Loucy (cell line): Measurements from ENCODE around the gene MTX2.

Experiments
- H2AFZ ChIP-seq: fragments of 200-600 bp; sonication (generic); 2 replicates; pipeline ENCODE4 v1.6.0; 2016; ENCODE audit warnings: antibody characterized with exemption, mild to moderate bottlenecking, low read length, moderate library complexity
- H3F3A ChIP-seq: fragments of 200-600 bp; 2 replicates; pipeline ENCODE4 v1.6.0; 2016; ENCODE audit warnings: antibody characterized with exemption, low read depth, mild to moderate bottlenecking
- H3K27me3 ChIP-seq: fragments of 200-600 bp; sonication (generic); 2 replicates; pipeline ENCODE4 v1.6.1; 2014; ENCODE audit warnings: low read length, mild to moderate bottlenecking; ENCODE audit not compliant: insufficient read depth, poor library complexity, severe bottlenecking
- H3K36me3 ChIP-seq: fragments of 200-600 bp; sonication (generic); 2 replicates; pipeline ENCODE4 v1.6.1; 2016; ENCODE audit warnings: low read length; ENCODE audit not compliant: insufficient read depth
- H3K4me1 ChIP-seq: fragments of 200-600 bp; sonication (generic); 2 replicates; pipeline ENCODE4 v1.5.1; 2014; ENCODE audit warnings: low read length, mild to moderate bottlenecking; ENCODE audit not compliant: insufficient read depth, poor library complexity, severe bottlenecking
- H3K4me2 ChIP-seq: fragments of 200-600 bp; sonication (generic); 2 replicates; pipeline ENCODE4 v1.6.0; 2014; ENCODE audit warnings: antibody characterized with exemption, low read length, low read depth, mild to moderate bottlenecking; ENCODE audit not compliant: poor library complexity, severe bottlenecking
- H3K4me3 ChIP-seq: fragments of 200-600 bp; sonication (generic); 2 replicates; pipeline ENCODE4 v1.5.1; 2014; ENCODE audit warnings: low read length, mild to moderate bottlenecking, mixed read lengths; ENCODE audit not compliant: poor library complexity, severe bottlenecking
- H3K79me2 ChIP-seq: fragments of 200-600 bp; sonication (generic); 2 replicates; pipeline ENCODE4 v1.6.1; 2014; ENCODE audit warnings: low read length; ENCODE audit not compliant: insufficient read depth
- H3K9ac ChIP-seq: fragments of 200-600 bp; sonication (generic); 2 replicates; pipeline ENCODE4 v1.6.0; 2014; ENCODE audit warnings: mild to moderate bottlenecking, low read depth, low read length, moderate library complexity; ENCODE audit not compliant: poor library complexity, severe bottlenecking
- H3K9me2 ChIP-seq: fragments of 200-600 bp; sonication (generic); replicated peaks from 2 replicates; pipeline ENCODE4 v1.6.1; 2016; ENCODE audit warnings: low read depth, low read length, mixed read lengths
- H3K9me3 ChIP-seq: fragments of 200-600 bp; sonication (generic); 2 replicates; pipeline ENCODE4 v1.6.1; 2014; ENCODE audit warnings: mild to moderate bottlenecking, antibody characterized with exemption, low read length, low read depth; ENCODE audit not compliant: insufficient read depth
- H4K20me1 ChIP-seq: fragments of 200-600 bp; sonication (generic); 2 replicates; pipeline ENCODE4 v1.6.0; 2014; ENCODE audit warnings: antibody characterized with exemption, low read length, mild to moderate bottlenecking; ENCODE audit not compliant: insufficient read depth, poor library complexity, severe bottlenecking
- EZH2phosphoT487 ChIP-seq: fragments of 200-600 bp; IDR thresholded peaks from 2 replicates; pipeline ENCODE4 v1.6.1; 2018; ENCODE audit warnings: antibody characterized with exemption, mild to moderate bottlenecking, moderate library complexity, borderline replicate concordance
- TF ChIP-seq, protein P1 (sequence below): fragments of 200-600 bp; sonication (generic); conservative IDR thresholded peaks from 2 replicates; pipeline ENCODE4 v1.5.1; 2014; ENCODE audit warnings: mild to moderate bottlenecking, antibody characterized with exemption, low read length

The MTX2 gene

DNA sequence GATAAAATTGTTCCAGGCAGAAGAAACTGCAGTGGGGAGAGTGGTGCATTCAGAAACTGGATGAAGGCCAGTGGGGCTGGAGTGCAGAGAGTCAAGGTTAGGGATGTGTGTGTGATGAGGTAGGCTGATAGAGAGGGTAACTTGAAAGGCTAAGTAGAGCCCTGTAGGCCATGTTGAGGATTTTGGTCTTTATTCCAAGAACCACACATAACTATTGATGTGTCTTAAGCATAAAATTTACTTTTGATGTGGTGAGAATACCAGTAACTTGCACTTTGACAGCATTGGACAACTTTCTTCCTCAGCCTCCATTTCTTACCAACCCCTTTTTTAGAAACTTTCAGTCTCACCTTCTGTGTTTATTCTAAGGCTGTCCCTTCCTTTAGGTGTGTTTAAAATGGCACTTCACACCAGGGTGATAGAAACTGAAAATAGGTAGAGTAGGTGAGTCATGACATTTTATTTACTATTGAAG lies 22.6 kb downstream of the MTX2 start:
- H3F3A ChIP-seq = no peaks in the 10 kb centered on the region
- peaks cover 14% of the 10 kb centered on the region for H4K20me1 ChIP-seq
- H3K79me2 ChIP-seq = peaks cover 38% of the 10 kb centered on the region; the same call in 1 of the 2 replicates
- no peak for TF ChIP-seq EZH2phosphoT487
- TF ChIP-seq, protein P1, sequence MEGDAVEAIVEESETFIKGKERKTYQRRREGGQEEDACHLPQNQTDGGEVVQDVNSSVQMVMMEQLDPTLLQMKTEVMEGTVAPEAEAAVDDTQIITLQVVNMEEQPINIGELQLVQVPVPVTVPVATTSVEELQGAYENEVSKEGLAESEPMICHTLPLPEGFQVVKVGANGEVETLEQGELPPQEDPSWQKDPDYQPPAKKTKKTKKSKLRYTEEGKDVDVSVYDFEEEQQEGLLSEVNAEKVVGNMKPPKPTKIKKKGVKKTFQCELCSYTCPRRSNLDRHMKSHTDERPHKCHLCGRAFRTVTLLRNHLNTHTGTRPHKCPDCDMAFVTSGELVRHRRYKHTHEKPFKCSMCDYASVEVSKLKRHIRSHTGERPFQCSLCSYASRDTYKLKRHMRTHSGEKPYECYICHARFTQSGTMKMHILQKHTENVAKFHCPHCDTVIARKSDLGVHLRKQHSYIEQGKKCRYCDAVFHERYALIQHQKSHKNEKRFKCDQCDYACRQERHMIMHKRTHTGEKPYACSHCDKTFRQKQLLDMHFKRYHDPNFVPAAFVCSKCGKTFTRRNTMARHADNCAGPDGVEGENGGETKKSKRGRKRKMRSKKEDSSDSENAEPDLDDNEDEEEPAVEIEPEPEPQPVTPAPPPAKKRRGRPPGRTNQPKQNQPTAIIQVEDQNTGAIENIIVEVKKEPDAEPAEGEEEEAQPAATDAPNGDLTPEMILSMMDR = no peak
- peaks cover 46% of the 10 kb centered on the region for H3K4me1 ChIP-seq
- no peak overlapping the region for H2AFZ ChIP-seq
- H3K9me3 ChIP-seq = no peaks in the 10 kb centered on the region
- peak overlapping the region; percentile 55 for H3K4me2 ChIP-seq
- no peak overlapping the region for H3K9ac ChIP-seq
- no peaks in the 10 kb centered on the region for H3K27me3 ChIP-seq
- no peaks in the 10 kb centered on the region for H3K9me2 ChIP-seq
- H3K36me3 ChIP-seq = no peaks in the 10 kb centered on the region
- peak overlapping the region; percentile 22 for H3K4me3 ChIP-seq

DNA sequence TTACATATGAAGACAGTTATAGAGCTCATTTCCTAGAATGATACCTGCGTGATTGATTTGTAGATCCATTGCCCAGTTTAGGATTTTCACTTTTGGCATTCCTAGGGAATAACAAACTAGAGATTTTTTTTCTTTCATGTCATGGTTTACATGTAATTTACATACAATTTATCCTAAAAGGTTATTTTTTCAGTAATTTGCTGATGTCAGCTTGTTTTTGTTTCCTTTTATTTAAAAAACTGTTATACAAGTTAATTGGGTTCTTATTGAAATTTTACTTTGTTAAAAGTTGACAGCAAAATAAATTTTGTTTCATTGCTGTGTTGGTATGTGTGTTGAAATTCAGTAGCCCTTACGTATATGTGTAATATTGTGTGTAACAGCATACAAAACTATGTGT lies 23.4 kb downstream of the MTX2 start:
- Histone ChIP-seq H3K27me3 (no peaks in the 10 kb centered on the region), H3K4me3 (no peak overlapping the region), H3F3A (no peaks in the 10 kb centered on the region), H3K9me2 (no peaks in the 10 kb centered on the region), H3K4me1 (peaks cover 49% of the 10 kb centered on the region), H2AFZ (no peak overlapping the region), H3K36me3 (no peaks in the 10 kb centered on the region), H4K20me1 (peaks cover 14% of the 10 kb centered on the region), H3K9me3 (no peaks in the 10 kb centered on the region), H3K4me2 (peak overlapping the region; percentile 55), H3K79me2 (peaks cover 34% of the 10 kb centered on the region; the same call in 1 of the 2 replicates), H3K9ac (no peak overlapping the region)
- TF ChIP-seq, protein P1 = no peak
- TF ChIP-seq EZH2phosphoT487 = no peak

DNA sequence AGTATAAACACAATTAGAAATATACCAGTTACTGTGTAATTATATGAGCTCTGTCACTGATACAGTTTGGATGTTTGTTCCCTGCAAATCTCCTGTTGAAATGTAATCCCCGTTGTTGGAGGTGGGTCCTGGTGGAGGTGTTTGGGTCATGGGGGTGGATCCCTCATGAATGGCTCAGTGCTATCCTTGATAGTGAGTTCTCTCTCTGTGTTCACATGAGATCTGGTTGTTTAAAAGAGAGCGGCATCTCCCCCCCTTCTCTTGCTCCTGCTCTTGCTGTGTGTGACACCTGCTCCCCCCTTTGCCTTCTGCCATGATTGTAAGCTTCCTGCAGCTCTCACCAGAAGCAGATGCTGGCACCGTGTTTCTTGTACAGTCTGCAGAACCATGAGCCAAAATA lies 24.1 kb downstream of the MTX2 start:
- Histone ChIP-seq H4K20me1 (peaks cover 14% of the 10 kb centered on the region), H3K4me1 (peaks cover 46% of the 10 kb centered on the region), H3K36me3 (no peaks in the 10 kb centered on the region), H3F3A (no peaks in the 10 kb centered on the region), H3K27me3 (no peaks in the 10 kb centered on the region), H3K4me3 (no peak overlapping the region), H3K9me3 (no peaks in the 10 kb centered on the region), H3K9me2 (no peaks in the 10 kb centered on the region), H3K4me2 (no peak overlapping the region), H3K79me2 (peaks cover 31% of the 10 kb centered on the region; the same call in 1 of the 2 replicates), H3K9ac (no peak overlapping the region), H2AFZ (no peak overlapping the region)
- TF ChIP-seq EZH2phosphoT487 = no peak
- TF ChIP-seq, protein P1 = no peak
